WTC11 (cell line): ENCODE measurements around the gene ADAM19. TPM values are rescaled to one million over a fixed set of nuclear protein-coding genes. Genes with fewer than 3 reads are reported as not detected.

ENCODE experiments used
- ATAC-seq: fragments of 200-7000 bp; cut with Tn5 transposase; 2 replicates; pipeline ENCODE4 v1.10.0; 2021; ENCODE audit warnings: mild to moderate bottlenecking, moderate library complexity
- CTCF ChIA-PET: fragments of 300-600 bp; sonication (Branson Sonifier 250); formaldehyde crosslinking; loops from one replicate; lab custom pipeline; 2021; ENCODE audit warnings: antibody characterized with exemption; lab: Charles Lee
- POLR2A ChIA-PET: fragments of 350-600 bp; sonication (Branson Sonifier 250); formaldehyde crosslinking; loops from one replicate; lab custom pipeline; 2021; ENCODE audit warnings: antibody characterized with exemption; lab: Charles Lee
- DNase-seq: peaks from one replicate; pipeline ENCODE4 v3.0.0; 2021; ENCODE audit warnings: low spot score
- H3K27ac Mint-ChIP-seq: 2 replicates; pipeline ENCODE4 v1.8.0; 2021; ENCODE audit warnings: mixed read lengths
- H3K27me3 Mint-ChIP-seq: 2 replicates; pipeline ENCODE4 v1.8.0; 2021; ENCODE audit warnings: low read depth, mild to moderate bottlenecking, moderate library complexity, mixed read lengths
- H3K36me3 Mint-ChIP-seq: 2 replicates; pipeline ENCODE4 v1.8.0; 2021; ENCODE audit warnings: mixed read lengths
- H3K4me1 Mint-ChIP-seq: 2 replicates; pipeline ENCODE4 v1.8.0; 2022; ENCODE audit warnings: mixed read lengths
- H3K4me3 Mint-ChIP-seq: 2 replicates; pipeline ENCODE4 v1.8.0; 2021; ENCODE audit warnings: mild to moderate bottlenecking, moderate library complexity, mixed read lengths
- H3K9me3 Mint-ChIP-seq: 2 replicates; pipeline ENCODE4 v1.8.0; 2021; ENCODE audit warnings: mixed read lengths
- AR ChIP-seq: fragments of 250-450 bp; sonication (Bioruptor Pico); IDR thresholded peaks from 2 replicates; pipeline ENCODE4 v1.9.0; 2021; ENCODE audit warnings: mild to moderate bottlenecking
- CBFB ChIP-seq: sonication (generic); formaldehyde crosslinking; IDR thresholded peaks from 2 replicates; pipeline ENCODE4 v1.8.1; 2022; ENCODE audit warnings: mild to moderate bottlenecking, low read depth, missing genetic modification reagents
- CREM ChIP-seq: sonication (generic); formaldehyde crosslinking; IDR thresholded peaks from 2 replicates; pipeline ENCODE4 v1.8.1; 2022; ENCODE audit warnings: mild to moderate bottlenecking, missing genetic modification reagents, moderate library complexity
- ETV6 ChIP-seq: sonication (generic); formaldehyde crosslinking; IDR thresholded peaks from 2 replicates; pipeline ENCODE4 v1.8.1; 2022; ENCODE audit warnings: mild to moderate bottlenecking, missing genetic modification reagents
- FOXP1 ChIP-seq: sonication (generic); formaldehyde crosslinking; IDR thresholded peaks from 2 replicates; pipeline ENCODE4 v1.8.0; 2022; ENCODE audit warnings: missing genetic modification reagents, mild to moderate bottlenecking, moderate library complexity, borderline replicate concordance
- FOXP4 ChIP-seq: sonication (generic); formaldehyde crosslinking; IDR thresholded peaks from 2 replicates; pipeline ENCODE4 v1.8.0; 2022; ENCODE audit warnings: mild to moderate bottlenecking, missing genetic modification reagents
- GABPB1 ChIP-seq: sonication (generic); formaldehyde crosslinking; IDR thresholded peaks from 2 replicates; pipeline ENCODE4 v1.8.1; 2023; ENCODE audit warnings: mild to moderate bottlenecking, missing genetic modification reagents
- KAT7 ChIP-seq: sonication (generic); formaldehyde crosslinking; IDR thresholded peaks from 2 replicates; pipeline ENCODE4 v1.8.1; 2023; ENCODE audit warnings: missing genetic modification reagents, mild to moderate bottlenecking, borderline replicate concordance
- MLX ChIP-seq: sonication (generic); formaldehyde crosslinking; IDR thresholded peaks from 2 replicates; pipeline ENCODE4 v1.8.1; 2023; ENCODE audit warnings: mild to moderate bottlenecking, missing genetic modification reagents, moderate library complexity
- MXD4 ChIP-seq: fragments of 250-450 bp; sonication (Bioruptor Pico); IDR thresholded peaks from 2 replicates; pipeline ENCODE4 v1.8.0; 2021; ENCODE audit warnings: mild to moderate bottlenecking, moderate library complexity, borderline replicate concordance
- NFE2L1 ChIP-seq: sonication (generic); formaldehyde crosslinking; IDR thresholded peaks from 2 replicates; pipeline ENCODE4 v1.8.1; 2023; ENCODE audit warnings: missing genetic modification reagents
- NR3C1 ChIP-seq: sonication (generic); formaldehyde crosslinking; conservative IDR thresholded peaks from 2 replicates; pipeline ENCODE4 v1.8.1; 2023; ENCODE audit warnings: low read depth, mild to moderate bottlenecking, missing genetic modification reagents
- RORB ChIP-seq: fragments of 250-450 bp; sonication (Bioruptor Pico); IDR thresholded peaks from 2 replicates; pipeline ENCODE4 v1.9.0; 2021; ENCODE audit warnings: mild to moderate bottlenecking
- USF1 ChIP-seq: sonication (generic); formaldehyde crosslinking; IDR thresholded peaks from 2 replicates; pipeline ENCODE4 v1.8.0; 2022; ENCODE audit warnings: mild to moderate bottlenecking, missing genetic modification reagents
- ZNF138 ChIP-seq: sonication (generic); formaldehyde crosslinking; conservative IDR thresholded peaks from 2 replicates; pipeline ENCODE4 v1.8.1; 2022; ENCODE audit warnings: mild to moderate bottlenecking, moderate library complexity, missing genetic modification reagents
- ZNF512 ChIP-seq: sonication (generic); formaldehyde crosslinking; IDR thresholded peaks from 2 replicates; pipeline ENCODE4 v1.8.1; 2022; ENCODE audit warnings: missing genetic modification reagents, borderline replicate concordance
- ZNF671 ChIP-seq: fragments of 250-450 bp; sonication (Bioruptor Pico); IDR thresholded peaks from 2 replicates; pipeline ENCODE4 v1.8.0; 2021; ENCODE audit warnings: mild to moderate bottlenecking
- total RNA-seq: library from RNA; stranded (reverse); gene quantifications from 3 replicates; pipeline ENCODE4 v1.2.3, GENCODE V29; 2021

The ADAM19 gene
- total RNA-seq, 1 experiment from 2014 or later = 28.6 TPM

- TF ChIP-seq NR3C1 (CRISPR knock-in tag) = no peak
- TF ChIP-seq CREM (CRISPR knock-in tag) = no peak
- TF ChIP-seq NFE2L1 = no peak
- TF ChIP-seq MXD4 (CRISPR knock-in tag) = no peak
- no peak for TF ChIP-seq FOXP4 (CRISPR knock-in tag)
- no peak for TF ChIP-seq AR (CRISPR knock-in tag)
- no peak for TF ChIP-seq USF1
- TF ChIP-seq ZNF138 (CRISPR knock-in tag) = no peak
Observed at GRCh38 chr5:157599565-157599964, 24.0 kb upstream of the ADAM19 start (continued).

- no peak for DNase-seq
- no peaks in the 10 kb centered on the region for H3K9me3 Mint-ChIP-seq
- no peaks in the 10 kb centered on the region for H3K36me3 Mint-ChIP-seq
- no peak for TF ChIP-seq CBFB (CRISPR knock-in tag)
- no peak for TF ChIP-seq KAT7 (CRISPR knock-in tag)
- no peak for TF ChIP-seq MLX (CRISPR knock-in tag)
- TF ChIP-seq NFE2L1 = no peak
- no peaks in the 10 kb centered on the region for H3K27me3 Mint-ChIP-seq
- CTCF ChIA-PET = no interaction called here
- ATAC-seq = no peak
- H3K4me1 Mint-ChIP-seq = peaks cover 1% of the 10 kb centered on the region; the same call in 1 of the 2 replicates
- POLR2A ChIA-PET = no interaction called here
- H3K4me3 Mint-ChIP-seq = no peak overlapping the region
- no peak overlapping the region for H3K27ac Mint-ChIP-seq
Observed at GRCh38 chr5:157598350-157598936, 22.9 kb upstream of the ADAM19 start.

GRCh38 chr5:157597277-157597676 is 21.7 kb upstream of the ADAM19 start:
- no peak for DNase-seq
- ATAC-seq = no peak
- no peaks in the 10 kb centered on the region for H3K27me3 Mint-ChIP-seq
- no peak overlapping the region for H3K27ac Mint-ChIP-seq
- ChIA-PET CTCF (no interaction called here), POLR2A (interaction anchor here (0.7 kb wide), 1 partner anchor 25 kb away, joined by 3 read pairs; no protein-coding TSS in a partner anchor)
- no peaks in the 10 kb centered on the region for H3K9me3 Mint-ChIP-seq
- H3K36me3 Mint-ChIP-seq = no peaks in the 10 kb centered on the region
- TF ChIP-seq ETV6 = no peak
- TF ChIP-seq ZNF671 = no peak
- no peak for TF ChIP-seq RORB (CRISPR knock-in tag)
- TF ChIP-seq ZNF138 (CRISPR knock-in tag) = no peak
- no peak overlapping the region for H3K4me3 Mint-ChIP-seq
- H3K4me1 Mint-ChIP-seq = peaks cover 6% of the 10 kb centered on the region

GRCh38 chr5:157596487-157596886 is 20.9 kb upstream of the ADAM19 start:
- H3K36me3 Mint-ChIP-seq = no peaks in the 10 kb centered on the region
- ChIA-PET POLR2A (no interaction called here), CTCF (interaction anchor here (1.4 kb wide), 1 partner anchor 268 kb away, joined by 3 read pairs; no protein-coding TSS in a partner anchor)
- H3K27ac Mint-ChIP-seq = no peak overlapping the region
- DNase-seq (no peak), ATAC-seq (no peak)
- H3K9me3 Mint-ChIP-seq = 0 out of 2 replicates have a peak, but pooled peaks cover 3% of the 10 kb centered on the region
- no peak overlapping the region for H3K4me3 Mint-ChIP-seq
- H3K4me1 Mint-ChIP-seq = peaks cover 6% of the 10 kb centered on the region
- no peaks in the 10 kb centered on the region for H3K27me3 Mint-ChIP-seq
- TF ChIP-seq RORB (CRISPR knock-in tag) = no peak
- TF ChIP-seq FOXP1 = no peak
- no peak for TF ChIP-seq FOXP4 (CRISPR knock-in tag)
- no peak for TF ChIP-seq MXD4 (CRISPR knock-in tag)
- TF ChIP-seq ZNF512 = no peak
- TF ChIP-seq GABPB1 (CRISPR knock-in tag) = no peak
